Kidney capillary endothelial cell (primary cell): ENCODE data around the gene AK8.

ENCODE experiments used
- DNase-seq: peaks from one replicate; pipeline ENCODE4 v3.0.0-alpha.2; 2018; ENCODE audit warnings: low spot score

The AK8 gene

DNA sequence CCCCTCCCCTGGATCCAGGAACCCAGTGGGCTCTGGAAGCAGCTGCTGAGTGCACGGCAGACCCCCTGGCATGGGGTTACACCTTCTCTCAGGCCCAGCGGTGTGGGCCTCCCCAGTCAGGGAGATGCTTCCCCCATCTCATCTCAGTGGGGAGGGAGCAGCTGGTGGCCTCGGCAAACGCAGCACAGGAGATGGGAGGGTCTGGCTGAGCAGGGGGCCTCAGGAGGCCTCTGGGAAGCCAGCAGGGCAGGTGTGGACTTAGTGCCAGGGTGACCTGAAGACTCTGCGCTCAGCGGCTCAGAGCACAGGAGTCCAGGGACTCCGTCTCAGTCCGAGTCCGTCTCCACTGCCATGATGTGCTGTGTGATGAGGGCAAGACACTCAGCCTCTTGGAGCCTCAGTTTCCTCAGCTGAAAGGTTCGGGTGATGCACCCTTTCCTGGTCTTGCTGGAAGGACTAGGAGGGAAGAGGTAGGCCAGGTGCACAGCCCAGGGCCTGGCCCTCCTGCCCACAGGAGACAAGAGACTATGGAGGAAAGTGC is 107.2 kb downstream of the AK8 start:
- no peak for DNase-seq

DNA sequence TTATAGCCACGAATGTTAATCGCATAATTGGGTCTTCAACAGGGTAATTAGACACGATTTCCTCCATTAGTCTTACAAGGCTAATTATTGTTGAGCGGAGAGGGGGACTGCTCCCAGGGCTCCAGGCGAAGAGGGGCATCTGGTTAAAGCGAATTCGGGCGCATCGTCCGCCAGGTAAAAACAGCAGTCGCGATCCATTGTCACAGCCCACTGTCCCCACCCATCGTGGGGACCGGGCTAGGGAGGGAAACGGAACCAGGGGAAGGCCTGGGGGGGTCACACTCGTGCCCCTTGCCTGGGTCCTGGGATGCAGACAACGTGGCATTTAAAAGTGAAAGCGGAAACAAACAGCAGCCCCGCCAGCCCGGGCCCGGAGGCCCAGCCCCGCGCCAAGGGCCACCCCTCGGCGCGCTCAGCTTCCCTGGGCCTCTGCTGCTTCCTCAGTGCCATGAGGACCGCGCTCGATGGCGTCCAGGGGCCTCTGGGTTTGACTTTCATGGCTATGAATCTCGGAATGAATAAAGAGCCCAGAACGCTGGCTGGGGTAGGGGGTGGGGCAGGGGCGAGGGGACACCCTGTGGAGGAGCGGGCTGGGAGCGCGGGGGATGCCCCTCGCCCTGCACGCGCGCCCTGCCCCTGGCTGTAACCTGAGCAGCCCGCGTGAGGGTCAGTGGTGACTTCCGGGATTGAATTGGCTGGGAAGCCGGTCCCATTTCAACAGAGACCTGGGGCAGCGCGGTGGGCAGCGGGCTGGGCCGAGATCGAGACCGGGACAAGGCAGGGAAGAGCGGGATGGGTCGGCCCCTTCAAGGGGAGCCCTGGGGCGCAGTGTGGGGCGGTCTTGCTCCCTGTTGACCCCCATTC is 107.9 kb downstream of the AK8 start:
- peak; percentile 33 for DNase-seq

DNA sequence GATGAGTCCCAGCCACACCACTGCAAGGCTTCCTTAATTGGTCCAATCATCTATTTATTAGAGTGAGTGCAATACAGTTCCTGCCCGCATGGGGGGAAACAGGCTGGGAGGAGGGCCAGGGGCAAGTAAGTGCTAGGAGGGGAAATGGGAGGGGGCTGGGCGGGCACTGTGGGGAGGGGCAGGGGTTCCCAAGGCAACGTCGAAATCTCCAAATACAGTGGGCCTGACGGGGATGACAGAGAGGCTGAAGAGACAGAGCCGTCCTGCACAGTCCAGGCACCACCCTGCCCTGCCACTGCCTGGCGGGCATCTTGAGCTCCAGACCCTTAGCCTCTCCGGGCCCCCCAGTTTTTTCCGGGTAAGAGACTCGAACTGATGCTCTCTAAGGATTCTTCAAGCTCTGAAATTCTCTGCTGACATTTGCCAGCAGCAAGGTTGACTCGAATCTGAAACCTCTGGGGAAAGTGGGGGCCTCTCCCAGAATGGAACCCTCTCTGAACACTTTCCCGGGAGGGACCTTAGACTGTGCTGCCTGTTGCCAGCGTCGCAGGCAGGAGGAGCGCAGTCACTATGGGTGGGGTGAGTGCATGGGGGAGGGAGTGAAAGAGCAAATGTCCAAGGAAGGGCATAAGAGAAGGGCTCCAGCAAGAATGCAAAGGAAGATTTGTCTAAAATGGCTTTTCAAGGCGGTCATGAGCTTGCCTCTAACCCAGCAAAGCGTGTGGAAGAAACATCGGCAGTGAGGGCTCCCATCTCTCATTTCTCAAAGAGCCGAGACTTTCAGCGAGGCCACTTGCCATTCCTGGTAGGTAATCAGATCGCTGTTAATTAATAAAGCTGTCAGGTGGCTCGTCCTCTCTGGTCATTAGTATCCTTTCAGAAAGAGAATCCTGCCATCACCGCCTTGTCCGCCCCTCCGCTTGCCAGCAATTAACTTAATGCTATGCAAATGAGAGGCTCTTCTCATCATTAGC is 108.9 kb downstream of the AK8 start:
- DNase-seq: peak; percentile 48

DNA sequence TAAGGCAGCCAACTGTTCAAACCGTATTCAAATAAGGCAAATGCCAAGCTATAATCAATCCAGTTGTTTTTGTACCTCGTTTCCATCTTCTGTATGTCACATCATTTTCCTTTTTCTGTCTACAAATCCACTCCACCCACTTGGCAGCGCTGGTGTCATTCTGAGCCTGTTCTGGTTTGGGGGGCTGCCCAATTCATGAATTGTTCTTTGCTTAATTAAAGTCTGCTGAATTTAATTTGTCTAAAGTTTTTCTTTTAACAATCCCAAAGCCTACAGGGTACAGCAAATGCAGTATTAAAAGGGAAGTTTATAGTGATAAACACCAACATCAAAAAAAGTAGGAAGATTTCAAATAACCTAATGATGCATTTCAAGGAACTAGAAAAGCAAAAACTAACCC is 114.5 kb downstream of the AK8 start:
- DNase-seq: no peak

DNA sequence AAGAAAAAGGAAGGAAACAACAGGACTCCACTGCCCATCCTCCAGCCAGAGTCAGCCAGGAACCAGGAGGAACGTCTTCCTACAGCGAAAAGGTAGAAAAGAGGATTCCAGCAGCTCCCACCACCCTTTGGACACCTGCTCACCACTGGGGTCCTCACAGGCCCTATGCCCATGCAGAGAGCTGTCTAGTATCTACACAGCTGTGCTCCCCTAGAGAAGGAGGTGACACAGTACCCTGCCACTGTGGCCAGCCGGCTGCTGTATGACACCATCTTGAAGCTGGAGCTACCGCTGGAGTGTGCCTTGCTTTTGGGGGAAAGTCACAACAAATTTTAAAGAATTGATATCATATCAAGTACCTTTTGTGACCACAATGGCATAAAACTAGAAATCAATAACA is 115.2 kb downstream of the AK8 start:
- no peak for DNase-seq

DNA sequence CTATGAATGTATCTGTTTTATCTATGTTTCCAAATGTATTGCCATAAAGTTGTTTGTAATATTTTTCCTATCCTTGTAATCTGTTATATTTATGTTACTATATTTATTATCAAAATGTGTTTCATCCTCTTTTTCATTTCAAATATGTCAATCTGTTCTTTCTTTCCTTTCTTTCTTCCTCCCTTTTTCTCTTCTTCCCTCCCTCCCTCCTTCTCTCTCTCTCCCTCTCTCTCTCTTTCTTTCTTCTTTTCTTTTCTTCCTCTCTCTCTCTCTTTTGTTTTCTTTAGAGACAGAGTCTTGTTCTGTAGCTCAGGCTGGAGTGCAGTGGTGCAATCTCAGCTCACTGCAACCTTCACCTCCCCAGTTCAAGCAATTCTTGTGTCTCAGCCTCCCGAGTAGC is 116.5 kb downstream of the AK8 start:
- DNase-seq: no peak

DNA sequence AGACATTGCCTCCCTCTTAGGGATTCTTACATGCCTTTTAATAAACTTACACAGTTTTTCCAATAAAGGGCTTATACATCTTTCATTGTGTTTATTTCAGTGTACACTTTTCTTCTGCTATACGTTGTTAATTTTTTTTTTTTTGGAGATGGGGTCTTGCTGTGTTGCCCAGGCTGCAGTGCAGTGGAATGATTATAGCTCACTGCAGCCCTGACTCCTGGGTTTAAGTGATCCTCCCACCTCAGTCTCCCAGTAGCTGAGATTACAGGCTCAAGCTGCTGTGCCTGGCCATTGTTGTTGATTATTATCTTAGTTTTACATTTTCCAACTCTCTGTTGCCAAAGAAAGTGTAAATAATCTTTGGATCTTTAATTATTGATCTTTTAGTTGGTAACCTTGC is 118.0 kb downstream of the AK8 start:
- DNase-seq: no peak

DNA sequence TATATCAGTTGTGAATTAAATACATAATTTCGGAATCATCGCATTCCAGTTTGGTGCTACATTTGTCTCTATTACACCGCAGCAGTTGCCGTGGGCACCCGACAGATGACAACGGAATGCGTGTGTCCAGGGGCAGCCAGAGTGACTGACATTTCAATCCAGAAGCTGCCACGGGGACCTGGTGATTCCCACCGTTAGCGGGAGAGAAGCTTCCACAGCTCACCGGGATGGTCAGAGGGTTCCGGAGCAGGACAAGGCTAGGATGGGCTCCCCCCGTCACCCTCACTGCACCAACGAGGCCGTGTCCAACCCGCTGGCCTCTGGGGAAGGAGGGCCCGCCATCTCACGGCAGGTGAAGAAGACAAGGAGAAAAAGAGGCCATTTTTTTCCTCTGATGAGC is 121.1 kb downstream of the AK8 start:
- no peak for DNase-seq

DNA sequence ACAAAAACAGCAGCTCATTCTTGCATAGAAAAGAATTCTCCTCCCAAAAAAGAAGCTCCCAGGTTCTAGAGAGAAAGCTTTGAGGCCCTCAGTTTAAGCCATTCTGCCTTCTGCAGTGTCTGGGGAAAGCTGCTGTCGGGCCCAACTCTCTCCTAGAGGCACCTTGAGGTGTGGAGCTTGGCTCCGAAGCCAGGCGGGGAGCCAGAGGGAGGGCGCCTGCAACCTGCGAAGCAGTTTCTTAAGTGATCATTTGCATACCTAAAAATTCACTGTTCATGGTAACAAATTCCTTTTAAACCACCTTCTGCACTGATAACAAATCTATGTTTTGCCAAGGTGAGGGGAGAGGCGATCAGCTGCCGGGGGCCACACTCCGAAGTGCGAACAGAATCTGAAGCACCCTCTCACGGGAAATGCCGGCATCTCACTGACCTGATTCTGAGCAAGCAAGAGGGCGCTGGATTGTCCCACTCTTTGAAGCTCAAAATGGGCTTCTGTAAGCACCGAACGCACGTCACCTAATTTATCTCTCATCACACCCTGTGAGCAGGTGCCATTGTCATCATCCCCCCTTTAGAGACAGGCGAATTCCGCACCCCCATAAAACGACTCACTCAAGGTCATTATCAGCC is 121.8 kb downstream of the AK8 start:
- DNase-seq: no peak

DNA sequence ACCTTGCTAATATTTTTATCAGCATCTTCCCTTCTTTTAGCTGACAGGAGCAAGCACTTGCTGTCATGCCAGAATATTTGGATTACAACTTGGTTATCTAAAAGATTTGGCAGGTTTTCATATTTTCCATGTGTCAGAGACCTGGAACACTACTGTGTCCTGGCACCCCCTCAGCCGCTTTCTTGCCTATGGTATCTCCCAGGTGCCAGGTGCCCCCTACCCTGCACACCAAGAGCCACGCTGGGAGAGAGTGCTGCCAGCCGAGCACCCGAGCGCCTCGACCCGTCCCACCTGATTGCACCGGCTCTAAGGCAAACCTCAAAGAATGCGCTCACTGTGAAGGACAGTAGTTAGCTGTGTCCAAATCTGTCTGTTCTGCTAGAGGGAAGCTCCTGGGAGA is 123.0 kb downstream of the AK8 start:
- no peak for DNase-seq

DNA sequence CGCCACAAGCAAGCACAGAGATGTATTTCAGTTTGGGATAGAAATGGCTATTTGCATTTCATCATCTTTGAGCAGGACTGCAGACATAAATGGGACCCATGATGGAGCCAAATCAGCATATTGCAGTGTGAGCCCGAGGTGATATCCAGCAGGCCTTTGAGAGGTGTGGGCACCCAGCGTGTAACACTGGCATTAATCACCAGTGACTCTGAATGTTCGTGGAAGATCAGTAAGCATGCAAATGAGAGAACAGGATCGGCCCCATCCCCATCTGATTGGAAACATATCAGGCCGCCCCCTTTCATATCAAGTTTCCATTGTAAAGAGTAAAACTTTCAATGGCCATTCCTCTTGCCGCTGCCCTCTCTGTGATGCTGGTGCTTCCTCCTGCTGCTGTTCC is 123.8 kb downstream of the AK8 start:
- no peak for DNase-seq

DNA sequence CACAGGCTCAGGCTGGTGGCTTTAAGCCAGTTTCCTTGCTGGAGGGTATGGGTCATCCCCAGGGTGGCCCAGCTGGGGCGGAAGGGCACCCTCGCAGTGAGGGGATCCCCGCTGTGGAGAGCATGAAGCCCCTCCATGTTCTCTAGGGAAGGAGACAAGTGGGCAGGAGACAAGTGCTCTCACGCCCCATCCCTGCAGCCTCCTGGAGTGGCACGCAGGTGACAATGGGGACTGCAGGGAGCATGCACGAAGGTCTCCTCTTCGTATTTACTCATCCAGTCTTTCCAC is 124.5 kb downstream of the AK8 start:
- no peak for DNase-seq

DNA sequence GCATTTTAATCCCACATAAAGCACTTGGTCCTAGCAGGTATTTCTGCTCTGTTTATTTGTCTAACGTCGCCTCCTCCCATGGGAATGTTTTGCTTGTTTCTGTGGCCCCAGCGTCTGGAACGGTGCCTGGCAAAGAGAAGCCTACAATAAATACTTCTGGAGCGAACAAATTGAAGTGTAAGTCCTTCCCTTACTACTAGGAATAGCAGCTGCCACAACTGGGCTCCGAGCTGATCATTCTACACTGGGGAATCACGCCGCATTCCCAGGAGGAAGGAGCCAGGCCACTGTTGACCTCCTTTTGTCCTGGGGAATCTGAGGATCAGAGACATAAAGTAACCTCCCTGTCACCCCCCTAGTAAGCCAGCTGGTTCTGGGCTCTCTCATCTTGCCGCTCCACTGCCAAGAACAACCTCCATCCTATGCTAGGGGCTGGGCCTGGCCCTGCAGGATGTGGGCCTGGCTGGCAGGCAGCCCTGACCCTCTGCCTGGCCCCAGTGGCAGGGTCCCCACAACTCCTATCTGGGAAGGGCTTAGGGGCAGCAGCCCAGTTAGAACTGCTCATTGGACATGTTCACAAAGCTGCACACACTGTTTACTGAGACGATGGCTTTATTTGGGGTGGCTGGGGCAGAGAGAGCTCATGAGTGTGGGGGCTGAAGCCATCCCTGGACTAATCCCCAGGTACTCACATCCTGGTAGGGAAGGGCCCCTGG is 125.0 kb downstream of the AK8 start:
- DNase-seq: no peak

DNA sequence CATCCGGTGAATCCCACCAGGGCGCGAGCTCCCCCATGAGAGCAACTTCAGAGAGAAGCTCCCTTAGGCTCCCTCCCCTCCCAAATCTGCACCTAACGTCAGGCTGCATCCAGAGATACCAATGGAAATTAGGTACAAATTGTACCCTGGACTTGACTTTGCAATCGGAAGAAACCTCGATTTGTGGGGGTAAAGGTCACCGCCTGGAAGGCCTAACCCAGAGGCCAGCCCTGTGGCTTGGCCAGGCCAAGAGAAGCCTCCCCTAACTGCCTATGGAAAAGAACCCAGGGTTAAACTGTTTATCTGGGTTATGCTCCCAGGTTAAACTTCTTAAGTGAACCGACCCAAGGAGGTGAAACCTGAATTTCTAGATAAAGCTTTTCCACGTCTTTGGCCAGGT is 127.4 kb downstream of the AK8 start:
- DNase-seq: no peak

DNA sequence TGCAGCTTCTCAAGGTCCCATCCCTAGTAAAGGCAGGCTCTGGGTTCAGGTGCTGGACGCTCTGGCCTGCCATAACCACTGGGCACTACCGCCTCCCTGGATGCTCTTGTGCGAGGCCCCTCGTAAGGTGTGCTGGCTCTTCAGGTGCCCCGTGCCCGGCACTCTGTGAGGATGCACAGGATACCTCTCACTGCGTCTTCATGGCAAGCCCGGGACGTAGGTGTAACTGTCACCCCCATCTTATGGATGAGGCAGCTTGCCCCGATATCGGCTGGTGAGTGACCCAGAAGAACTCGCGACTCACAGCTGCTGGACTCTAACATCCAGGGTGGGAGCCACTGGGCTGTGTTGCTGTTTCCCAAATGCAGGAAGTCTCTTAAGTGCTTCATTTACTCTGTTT is 128.8 kb downstream of the AK8 start:
- no peak for DNase-seq

DNA sequence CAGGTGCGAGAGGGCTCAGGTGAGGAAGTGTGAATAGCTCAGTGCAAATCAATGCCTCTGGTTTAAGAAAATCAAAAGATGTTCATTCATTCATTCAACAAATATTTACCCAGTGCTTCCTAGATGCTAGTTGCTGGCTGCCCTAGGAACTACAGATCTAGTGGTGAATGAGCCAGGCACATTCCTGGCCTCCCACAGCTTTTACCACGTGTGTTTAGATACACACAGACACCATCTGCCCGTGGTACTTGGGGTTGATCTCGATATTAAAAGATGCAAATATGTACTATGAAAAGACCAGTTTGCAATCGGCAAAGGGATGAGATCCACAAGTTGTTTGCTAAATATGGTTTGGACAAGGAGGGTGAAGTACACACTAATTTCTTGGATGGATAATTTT is 129.6 kb downstream of the AK8 start:
- DNase-seq: no peak

DNA sequence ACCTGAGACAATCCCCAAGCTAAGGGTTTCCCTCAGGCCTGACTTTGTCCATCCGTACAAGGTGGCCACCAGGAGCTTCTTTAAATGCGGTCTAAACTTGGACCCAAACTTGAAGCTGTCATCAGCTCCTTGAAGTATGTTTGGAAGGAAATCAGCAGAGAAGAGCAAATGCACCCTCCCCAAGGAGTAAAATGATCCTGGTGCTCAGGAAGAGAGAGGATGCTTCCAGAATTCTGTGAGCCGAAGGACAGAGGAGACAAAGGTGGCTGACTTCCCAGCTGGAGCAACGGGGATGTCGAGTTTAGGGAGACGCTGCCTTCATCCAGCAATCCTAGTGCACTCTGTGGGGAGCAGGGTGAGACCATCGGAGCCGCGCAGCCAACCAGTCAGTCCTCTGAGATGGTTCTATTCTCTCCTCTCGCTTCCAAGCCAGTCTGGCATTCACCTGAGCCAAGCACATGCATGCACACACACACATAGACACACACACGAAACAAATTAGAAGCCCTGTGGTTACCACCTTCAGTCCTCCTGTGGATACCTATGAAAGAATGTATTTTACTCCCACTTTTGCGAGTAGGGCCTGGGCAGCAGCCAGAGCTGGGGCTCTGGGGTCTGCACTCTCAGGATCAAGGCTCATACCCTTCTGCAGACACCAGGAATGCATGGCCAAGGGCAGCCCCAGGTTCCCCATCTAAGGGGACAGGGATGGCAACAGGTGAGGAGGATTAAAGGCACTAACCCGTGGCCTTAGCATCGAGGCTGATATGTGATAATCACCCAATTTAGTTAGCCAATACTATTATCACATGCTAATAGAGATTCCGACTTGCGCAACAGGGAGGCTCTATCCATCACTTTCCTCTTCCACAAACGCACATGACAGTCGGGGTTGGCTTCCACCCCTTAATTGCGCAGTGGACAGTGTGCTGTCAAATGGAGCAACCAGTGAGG is 132.1 kb downstream of the AK8 start:
- DNase-seq: no peak

DNA sequence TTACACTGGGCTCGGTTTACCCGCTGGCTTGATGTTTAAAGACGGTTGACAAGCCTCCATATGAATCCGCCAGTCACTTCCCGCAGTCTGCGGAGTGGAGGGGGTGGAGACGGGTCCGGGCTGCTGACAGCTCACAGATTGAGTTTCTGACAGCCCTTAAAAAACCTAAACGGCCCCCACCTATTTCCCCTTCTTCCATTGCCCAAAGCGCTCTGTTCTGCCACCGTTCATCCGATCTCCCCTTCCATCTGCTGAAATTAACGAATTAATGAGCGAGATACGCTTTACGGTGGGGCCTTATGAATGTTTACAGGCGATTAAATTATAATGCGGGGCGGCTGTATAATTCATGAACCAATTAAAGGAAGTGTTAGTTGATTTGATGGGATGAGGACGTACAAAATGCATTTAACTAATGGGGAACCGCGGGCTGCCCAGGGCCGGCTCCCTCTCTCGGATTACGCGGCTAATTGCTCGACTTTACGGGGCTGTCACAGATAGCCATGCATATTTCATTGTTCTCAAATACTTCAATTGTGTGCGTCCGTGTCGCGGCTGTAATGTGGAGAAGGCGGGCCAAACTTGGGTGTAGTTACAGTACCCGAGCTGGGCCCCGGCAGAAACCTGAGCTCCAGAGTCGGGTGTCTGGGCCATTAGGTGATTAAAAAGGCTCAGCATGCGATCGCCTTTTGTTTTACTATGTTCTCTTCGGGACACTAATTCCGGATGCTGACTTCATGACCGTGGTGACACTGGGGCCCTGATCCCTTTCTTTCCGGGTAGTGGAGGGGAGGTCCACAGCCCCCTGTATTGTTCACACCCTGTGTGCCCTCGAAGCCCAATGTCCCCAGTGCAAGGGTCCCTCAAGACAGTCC is 133.0 kb downstream of the AK8 start:
- no peak for DNase-seq

DNA sequence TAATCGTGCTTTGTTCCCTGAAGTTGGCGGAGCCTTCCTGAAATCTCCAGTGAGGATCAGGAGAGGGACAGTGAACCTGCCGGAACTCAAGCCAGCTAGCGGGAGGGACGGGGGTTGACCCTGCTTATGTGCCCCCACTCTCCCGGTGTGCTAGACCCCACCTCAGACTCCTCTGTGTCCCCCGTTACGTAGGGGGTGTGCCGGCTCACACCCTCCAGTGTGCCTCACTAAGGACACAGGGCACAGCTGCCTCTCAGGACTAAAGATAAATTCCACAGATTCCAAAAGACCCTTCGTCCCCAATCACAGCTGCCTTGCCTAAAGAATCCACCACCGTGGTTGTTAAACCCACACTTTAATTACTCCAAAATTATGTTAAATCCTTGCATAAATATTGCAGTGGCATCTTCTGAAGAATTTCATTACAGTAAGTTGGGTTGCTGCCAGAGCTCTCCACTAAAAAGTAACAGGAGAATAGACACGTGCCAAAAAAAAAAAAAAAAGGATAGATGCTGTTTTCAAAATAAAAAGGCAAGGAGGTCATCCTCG is 134.1 kb downstream of the AK8 start:
- DNase-seq: no peak
